B cell (primary cell): ENCODE data around the gene ADK. TPM values are rescaled to one million over a fixed set of nuclear protein-coding genes. Genes with fewer than 3 reads are reported as not detected.
A peak's percentile ranks its signal among the peaks of the same experiment; 100 is the strongest.

Experiments used
- ATAC-seq: fragments of 200-7000 bp; cut with Tn5 transposase; one replicate; pipeline ENCODE4 v1.10.0; 2021; ENCODE audit warnings: low read depth, mild to moderate bottlenecking, moderate number of reproducible peaks, moderate library complexity
- CTCF ChIA-PET: fragments of 350-600 bp; sonication (Branson Sonifier 250); formaldehyde crosslinking; loops from one replicate; lab custom pipeline; 2021; ENCODE audit warnings: antibody characterized with exemption, inconsistent platforms; lab: Charles Lee
- POLR2A ChIA-PET: fragments of 350-600 bp; sonication (Branson Sonifier 250); formaldehyde crosslinking; loops from one replicate; lab custom pipeline; 2021; ENCODE audit warnings: antibody characterized with exemption; lab: Charles Lee
- DNase-seq: peaks from one replicate; pipeline ENCODE4 v3.0.0; 2013
- H2AFZ ChIP-seq: 2 replicates; pipeline ENCODE4 v1.6.1; 2012; ENCODE audit warnings: mild to moderate bottlenecking, low read depth, low read length; ENCODE audit not compliant: insufficient read depth, poor library complexity, severe bottlenecking
- H3K27ac ChIP-seq, 2 donors: 1 replicate in 1 of 2; 2 replicates in 1 of 2; pipeline ENCODE4 v1.5.1; 2012 to 2013; ENCODE audit warnings: low read length in 2 of 2, mild to moderate bottlenecking in 2 of 2, moderate library complexity in 1 of 2
- H3K27me3 ChIP-seq, 4 experiments: fragments of 200-600 bp in 1 of 4; sonication (generic) in 1 of 4; replicated peaks in 1 of 4; 1 replicate in 2 of 4; 2 replicates in 2 of 4; pipeline versions ENCODE4 v1.6.1 to v1.7.0; 2013 to 2016; ENCODE audit warnings: low read length in 3 of 4, mild to moderate bottlenecking in 2 of 4, mixed read lengths in 1 of 4, moderate library complexity in 1 of 4; ENCODE audit not compliant: insufficient read depth in 4 of 4, control insufficient read depth in 3 of 4; ENCODE audit errors: control extremely low read depth in 1 of 4
- H3K36me3 ChIP-seq, 2 experiments: replicated peaks in 1 of 2; 1 replicate in 1 of 2; 2 replicates in 1 of 2; pipeline versions ENCODE4 v1.6.1 to v1.7.1; 2013; ENCODE audit warnings: low read length in 1 of 2; ENCODE audit not compliant: insufficient read depth in 2 of 2, control insufficient read depth in 1 of 2; ENCODE audit errors: control extremely low read depth in 1 of 2, extremely low read depth in 1 of 2
- H3K4me1 ChIP-seq, 2 donors: fragments of 200-600 bp in 1 of 2; sonication (generic) in 1 of 2; 1 replicate in 1 of 2; 2 replicates in 1 of 2; pipeline versions ENCODE4 v1.5.1 to v1.6.1; 2013 to 2017; ENCODE audit warnings: low read length in 2 of 2; ENCODE audit not compliant: control insufficient read depth in 2 of 2, insufficient read depth in 2 of 2
- H3K4me2 ChIP-seq: replicated peaks from 2 replicates; pipeline ENCODE3; 2012; ENCODE audit warnings: mild to moderate bottlenecking, low read depth, low read length; ENCODE audit not compliant: poor library complexity, severe bottlenecking
- H3K4me3 ChIP-seq, 5 experiments: fragments of 200-600 bp in 1 of 5; sonication (generic) in 1 of 5; 1 replicate in 3 of 5; 2 replicates in 2 of 5; pipeline versions ENCODE4 v1.5.1 to v1.7.0; 2011 to 2016; ENCODE audit warnings: low read length in 4 of 5, mild to moderate bottlenecking in 4 of 5, low read depth in 2 of 5, control low read depth in 1 of 5, moderate library complexity in 1 of 5; ENCODE audit not compliant: insufficient read depth in 1 of 5; ENCODE audit errors: control extremely low read depth in 1 of 5, extremely low read depth in 1 of 5
- H3K79me2 ChIP-seq: fragments of 200-600 bp; sonication (generic); one replicate; pipeline ENCODE4 v1.6.0; 2016; ENCODE audit warnings: low read length; ENCODE audit not compliant: control insufficient read depth, insufficient read depth
- H3K9ac ChIP-seq: fragments of 200-600 bp; sonication (generic); 2 replicates; pipeline ENCODE4 v1.6.1; 2017; ENCODE audit warnings: mild to moderate bottlenecking, low read length, moderate library complexity
- H3K9me3 ChIP-seq, 3 donors: one replicate each; pipeline versions ENCODE4 v1.6.1 to v1.7.1; 2013; ENCODE audit warnings: low read length in 2 of 3; ENCODE audit not compliant: control insufficient read depth in 2 of 3, insufficient read depth in 1 of 3; ENCODE audit errors: control extremely low read depth in 1 of 3
- H4K20me1 ChIP-seq: 2 replicates; pipeline ENCODE4 v1.6.0; 2012; ENCODE audit warnings: mild to moderate bottlenecking, low read length; ENCODE audit not compliant: insufficient read depth, control insufficient read depth, poor library complexity, severe bottlenecking
- H3K27ac Mint-ChIP-seq: one replicate; pipeline ENCODE4 v1.8.0; 2021; ENCODE audit warnings: mixed read lengths
- H3K27me3 Mint-ChIP-seq: one replicate; pipeline ENCODE4 v1.8.0; 2021; ENCODE audit warnings: mixed read lengths
- H3K4me1 Mint-ChIP-seq: one replicate; pipeline ENCODE4 v1.8.0; 2021; ENCODE audit warnings: mixed read lengths
- H3K4me3 Mint-ChIP-seq: one replicate; pipeline ENCODE4 v1.8.0; 2021; ENCODE audit warnings: mixed read lengths
- H3K9me3 Mint-ChIP-seq: one replicate; pipeline ENCODE4 v1.8.0; 2022; ENCODE audit warnings: mixed read lengths; ENCODE audit not compliant: insufficient read depth
- EZH2 ChIP-seq: IDR thresholded peaks from 2 replicates; pipeline ENCODE4 v1.6.1; 2012; ENCODE audit warnings: borderline replicate concordance, low read depth, mild to moderate bottlenecking, moderate library complexity, low read length; ENCODE audit not compliant: insufficient read depth, poor library complexity, severe bottlenecking
- WGBS: methylation state at CpG from one replicate; pipeline ENCODE4 v1.1.5; 2013; ENCODE audit warnings: missing lambda C conversion rate; ENCODE audit not compliant: insufficient coverage; 5-methylcytosine and 5-hydroxymethylcytosine counted together
- intact Hi-C: fragments of 100-400 bp; cut with micrococcal nuclease; formaldehyde crosslinking; loops from one replicate; pipeline ENCODE4 v1.10.0; 2022
- polyA plus RNA-seq: library from polyadenylated mRNA; depleted of rRNA; stranded (reverse); fragments of >200 nt; gene quantifications from 2 replicates; pipeline ENCODE4 v1.2.3, GENCODE V29; 2012
- total RNA-seq, 2 donors: library from RNA; stranded (reverse); fragments of 120-200 nt in 1 of 2; gene quantifications; 1 replicate in 1 of 2; 2 replicates in 1 of 2; pipeline versions ENCODE4 v1.2.3 to v1.2.4, GENCODE V29; 2013 to 2022
- TF ChIP-seq, protein P1 (sequence below): fragments of 200-600 bp; IDR thresholded peaks from one replicate; pipeline ENCODE4 v1.8.0; 2022; ENCODE audit warnings: antibody characterized with exemption, mild to moderate bottlenecking

ADK gene
- total and polyA plus RNA-seq, 2 donors (not counting 1 experiment from before 2014, with no cell fraction given): 37.2 to 52.6 TPM

DNA sequence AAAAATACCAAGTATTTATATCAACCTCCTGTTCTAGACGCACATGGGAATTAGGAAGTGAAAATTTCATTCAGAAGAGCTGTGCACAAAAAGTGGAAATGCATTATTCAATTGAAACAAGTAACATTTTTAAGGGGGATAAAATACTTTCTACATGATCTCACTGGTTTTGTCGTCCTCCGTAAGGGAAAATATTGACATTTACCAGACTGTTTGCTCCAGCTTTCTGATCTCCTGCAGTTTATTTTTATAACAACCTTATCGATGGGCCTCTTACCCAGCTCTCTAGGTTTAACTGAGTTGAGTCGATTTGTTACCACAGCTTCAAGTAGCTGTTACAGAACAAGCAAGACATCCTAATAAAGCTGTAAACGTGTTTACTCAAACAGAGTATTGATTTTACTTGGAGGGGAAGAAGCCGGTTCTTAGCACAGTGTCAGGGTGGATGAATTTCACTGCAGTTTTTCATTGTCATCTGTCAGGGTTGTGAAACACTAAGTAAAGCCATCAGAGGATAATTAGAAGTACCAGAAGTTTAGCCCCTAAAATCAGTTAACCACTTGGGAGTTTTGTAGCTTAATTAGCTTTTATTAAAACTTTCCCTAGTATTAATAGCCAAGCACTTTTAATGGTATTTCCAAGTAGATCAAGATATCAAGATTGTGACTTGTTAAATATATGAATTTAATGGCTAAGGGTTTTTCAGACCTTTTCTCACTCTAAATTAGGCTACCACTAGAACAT, 532.8 kb downstream of the ADK start:
- no peaks in the 10 kb centered on the region for H3K9me3 ChIP-seq
- peaks cover 19% of the 10 kb centered on the region for H3K4me1 Mint-ChIP-seq
- H3K36me3 ChIP-seq: peaks cover 0 to 18% of the 10 kb centered on the region in 2 experiments
- 45% methylated on average over 4 of the region's 7 CpGs for WGBS
- no peak overlapping the region for H2AFZ ChIP-seq
- peak; percentile 16 for DNase-seq
- H3K4me3 ChIP-seq: no peak overlapping the region
- H3K27ac Mint-ChIP-seq: peak overlapping the region; percentile 42
- peaks cover 7% of the 10 kb centered on the region in 2 donors for H3K4me1 ChIP-seq
- no peak for ATAC-seq
- intact Hi-C loops: loop anchor here (10.0 kb wide), 1 partner anchor 111 kb away; no protein-coding TSS in a partner anchor
- no peaks in the 10 kb centered on the region for H3K27me3 Mint-ChIP-seq
- no peak overlapping the region for H3K9ac ChIP-seq
- ChIA-PET CTCF (interaction anchor here (0.6 kb wide), 1 partner anchor 186 kb away, joined by 3 read pairs; no protein-coding TSS in a partner anchor), POLR2A (no interaction called here)
- TF ChIP-seq, protein P1, sequence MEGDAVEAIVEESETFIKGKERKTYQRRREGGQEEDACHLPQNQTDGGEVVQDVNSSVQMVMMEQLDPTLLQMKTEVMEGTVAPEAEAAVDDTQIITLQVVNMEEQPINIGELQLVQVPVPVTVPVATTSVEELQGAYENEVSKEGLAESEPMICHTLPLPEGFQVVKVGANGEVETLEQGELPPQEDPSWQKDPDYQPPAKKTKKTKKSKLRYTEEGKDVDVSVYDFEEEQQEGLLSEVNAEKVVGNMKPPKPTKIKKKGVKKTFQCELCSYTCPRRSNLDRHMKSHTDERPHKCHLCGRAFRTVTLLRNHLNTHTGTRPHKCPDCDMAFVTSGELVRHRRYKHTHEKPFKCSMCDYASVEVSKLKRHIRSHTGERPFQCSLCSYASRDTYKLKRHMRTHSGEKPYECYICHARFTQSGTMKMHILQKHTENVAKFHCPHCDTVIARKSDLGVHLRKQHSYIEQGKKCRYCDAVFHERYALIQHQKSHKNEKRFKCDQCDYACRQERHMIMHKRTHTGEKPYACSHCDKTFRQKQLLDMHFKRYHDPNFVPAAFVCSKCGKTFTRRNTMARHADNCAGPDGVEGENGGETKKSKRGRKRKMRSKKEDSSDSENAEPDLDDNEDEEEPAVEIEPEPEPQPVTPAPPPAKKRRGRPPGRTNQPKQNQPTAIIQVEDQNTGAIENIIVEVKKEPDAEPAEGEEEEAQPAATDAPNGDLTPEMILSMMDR: no peak
- TF ChIP-seq EZH2: no peak
- no peak overlapping the region for H3K4me2 ChIP-seq
- H3K79me2 ChIP-seq: no peaks in the 10 kb centered on the region
- no peak overlapping the region for H3K27ac ChIP-seq
- H3K9me3 Mint-ChIP-seq: no peaks in the 10 kb centered on the region
- no peaks in the 10 kb centered on the region for H3K27me3 ChIP-seq
- H4K20me1 ChIP-seq: peaks cover 5% of the 10 kb centered on the region
- H3K4me3 Mint-ChIP-seq: no peak overlapping the region

DNA sequence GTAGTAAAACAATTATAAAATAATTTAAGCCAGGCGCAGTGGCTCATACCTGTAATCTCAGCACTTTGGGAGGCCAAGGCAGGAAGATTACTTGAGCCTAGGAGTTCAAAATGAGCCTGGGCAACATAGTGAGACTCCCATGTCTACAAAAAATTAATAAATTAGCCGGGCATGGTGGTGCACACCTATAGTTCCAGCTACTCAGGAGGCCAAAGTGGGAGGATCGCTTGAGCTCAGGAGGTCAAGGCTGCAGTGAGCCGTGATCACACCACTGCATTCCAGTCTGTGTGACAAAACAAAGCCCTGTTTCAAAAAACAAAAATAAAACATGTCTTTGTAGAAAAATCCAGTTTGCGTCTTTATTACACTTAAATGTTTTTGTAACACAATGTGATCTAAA, 533.4 kb downstream of the ADK start:
- Mint-ChIP-seq H3K4me1 (peaks cover 19% of the 10 kb centered on the region), H3K4me3 (no peak overlapping the region), H3K9me3 (no peaks in the 10 kb centered on the region), H3K27ac (no peak overlapping the region), H3K27me3 (no peaks in the 10 kb centered on the region)
- no peak overlapping the region for H2AFZ ChIP-seq
- intact Hi-C loops: loop anchor here (10.0 kb wide), 1 partner anchor 110 kb away; no protein-coding TSS in a partner anchor
- H3K4me3 ChIP-seq: no peak overlapping the region
- no peaks in the 10 kb centered on the region for H3K79me2 ChIP-seq
- H3K27ac ChIP-seq: no peak overlapping the region
- peaks cover 5% of the 10 kb centered on the region for H4K20me1 ChIP-seq
- peaks cover 7% of the 10 kb centered on the region in 2 donors for H3K4me1 ChIP-seq
- CTCF ChIA-PET: no interaction called here
- WGBS: 100% methylated on average over 2 of the region's 5 CpGs
- no peak overlapping the region for H3K4me2 ChIP-seq
- no peak for TF ChIP-seq EZH2
- TF ChIP-seq, protein P1: no peak
- no peak overlapping the region for H3K9ac ChIP-seq
- POLR2A ChIA-PET: no interaction called here
- peaks cover 0 to 18% of the 10 kb centered on the region in 2 experiments for H3K36me3 ChIP-seq
- no peak for DNase-seq
- H3K9me3 ChIP-seq: no peaks in the 10 kb centered on the region
- no peaks in the 10 kb centered on the region for H3K27me3 ChIP-seq
- no peak for ATAC-seq
